Fibroblast of lung (primary cell): Measurements from ENCODE around the gene TTC27. TPM values are rescaled to one million over a fixed set of nuclear protein-coding genes. Genes with fewer than 3 reads are reported as not detected.
A peak's percentile ranks its signal among the peaks of the same experiment; 100 is the strongest.
"Not testable (repeated sequence)": the region's sequence is repeated elsewhere in the genome, so short reads cannot be mapped to it uniquely, and the experiment has no call there.

ENCODE experiments used
- DNase-seq, 2 donors: peaks; one replicate each; pipeline versions ENCODE4 v3.0.0 to v3.0.0-alpha.2; 2010; ENCODE audit warnings: low read depth in 2 of 2
- H2AFZ ChIP-seq: 2 replicates; pipeline ENCODE4 v1.5.1; 2012; ENCODE audit warnings: low read length, control low read depth, inconsistent platforms
- H3K27ac ChIP-seq: 2 replicates; pipeline ENCODE4 v1.5.1; 2011; ENCODE audit warnings: low read length, control low read depth; ENCODE audit not compliant: insufficient read depth
- H3K27me3 ChIP-seq: 2 replicates; pipeline ENCODE4 v1.5.1; 2011; ENCODE audit warnings: mild to moderate bottlenecking, low read length; ENCODE audit not compliant: control insufficient read depth, insufficient read depth
- H3K36me3 ChIP-seq: 2 replicates; pipeline ENCODE4 v1.5.1; 2011; ENCODE audit warnings: low read length; ENCODE audit not compliant: control insufficient read depth, insufficient read depth
- H3K4me1 ChIP-seq: 2 replicates; pipeline ENCODE4 v1.5.1; 2011; ENCODE audit warnings: low read length; ENCODE audit not compliant: control insufficient read depth, insufficient read depth; ENCODE audit errors: extremely low read depth
- H3K4me2 ChIP-seq: 2 replicates; pipeline ENCODE4 v1.5.1; 2011; ENCODE audit warnings: low read length, control low read depth; ENCODE audit not compliant: insufficient read depth; ENCODE audit errors: extremely low read depth
- H3K4me3 ChIP-seq, 4 experiments: fragments of 200-600 bp in 1 of 4; sonication (generic) in 1 of 4; replicated peaks in 1 of 4; 2 replicates each; pipeline ENCODE4 v1.5.1; 2011 to 2016; ENCODE audit warnings: low read length in 4 of 4, low read depth in 3 of 4, mild to moderate bottlenecking in 3 of 4, control low read depth in 2 of 4, inconsistent platforms in 1 of 4, mixed read lengths in 1 of 4; ENCODE audit not compliant: insufficient read depth in 1 of 4; ENCODE audit errors: control extremely low read depth in 1 of 4
- H3K79me2 ChIP-seq: 2 replicates; pipeline ENCODE4 v1.5.1; 2012; ENCODE audit warnings: mild to moderate bottlenecking, low read length, inconsistent platforms; ENCODE audit not compliant: control insufficient read depth, insufficient read depth
- H3K9ac ChIP-seq: 2 replicates; pipeline ENCODE4 v1.5.1; 2011; ENCODE audit warnings: mild to moderate bottlenecking, low read length, control low read depth; ENCODE audit not compliant: insufficient read depth
- H3K9me3 ChIP-seq: 2 replicates; pipeline ENCODE4 v1.5.1; 2012; ENCODE audit warnings: low read depth, low read length; ENCODE audit not compliant: control insufficient read depth, insufficient read depth
- H4K20me1 ChIP-seq: 2 replicates; pipeline ENCODE4 v1.5.1; 2011; ENCODE audit warnings: low read length; ENCODE audit not compliant: control insufficient read depth, insufficient read depth; ENCODE audit errors: extremely low read depth
- EZH2 ChIP-seq: IDR thresholded peaks from 2 replicates; pipeline ENCODE4 v1.5.1; 2012; ENCODE audit warnings: low read length, control low read depth, mild to moderate bottlenecking; ENCODE audit errors: missing control alignments
- polyA plus RNA-seq, 2 donors: library from polyadenylated mRNA; depleted of rRNA in 1 of 2; stranded (reverse) in 1 of 2; unstranded in 1 of 2; fragments of >200 nt; gene quantifications; 2 replicates each; pipeline ENCODE4 v1.2.1, GENCODE V29; 2011 to 2012; ENCODE audit warnings: missing spikeins in 1 of 2
- total RNA-seq: library from RNA; depleted of rRNA; stranded (reverse); fragments of >200 nt; gene quantifications from 2 replicates; pipeline ENCODE4 v1.2.1, GENCODE V29; 2014
- TF ChIP-seq, protein P1 (sequence below), 2 donors: IDR thresholded peaks in 1 of 2; conservative IDR thresholded peaks in 1 of 2; 1 replicate in 1 of 2; 2 replicates in 1 of 2; pipeline ENCODE4 v1.5.1; 2011 to 2012; ENCODE audit warnings: low read length in 2 of 2, control low read depth in 1 of 2, inconsistent platforms in 1 of 2, low read depth in 1 of 2, mild to moderate bottlenecking in 1 of 2

The TTC27 gene
- total and polyA plus RNA-seq, 2 donors (not counting 1 experiment from before 2014, with no cell fraction given) = 15.7 to 19.3 TPM

DNA sequence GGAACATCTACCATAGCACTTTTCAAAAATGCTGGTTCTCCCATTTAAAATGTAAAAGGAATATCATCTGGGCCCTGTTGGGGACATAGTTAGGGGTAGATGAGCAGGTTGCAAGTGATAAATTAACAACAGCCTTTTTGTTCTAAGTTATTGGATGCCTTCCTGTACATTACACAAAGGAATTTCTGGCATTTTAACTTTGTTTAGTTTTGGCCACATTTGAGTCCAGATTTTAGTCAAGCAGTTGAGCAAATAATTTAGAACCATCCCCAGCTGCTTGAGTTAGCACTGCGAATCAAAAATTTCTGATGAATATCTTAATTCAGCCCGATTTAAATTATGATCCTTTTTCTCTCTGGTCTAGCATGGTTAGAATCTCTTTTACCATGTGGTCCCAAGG is 124.4 kb downstream of the TTC27 start:
- no peak overlapping the region for H3K9ac ChIP-seq
- H3K79me2 ChIP-seq = no peaks in the 10 kb centered on the region
- H3K4me3 ChIP-seq = no peak overlapping the region
- no peak overlapping the region for H3K4me2 ChIP-seq
- DNase-seq = peak; percentile 24 to 78
- H2AFZ ChIP-seq = no peak overlapping the region
- H3K4me1 ChIP-seq = peaks cover 8% of the 10 kb centered on the region
- no peak overlapping the region for H3K27ac ChIP-seq
- H3K9me3 ChIP-seq = no peaks in the 10 kb centered on the region
- TF ChIP-seq, protein P1, sequence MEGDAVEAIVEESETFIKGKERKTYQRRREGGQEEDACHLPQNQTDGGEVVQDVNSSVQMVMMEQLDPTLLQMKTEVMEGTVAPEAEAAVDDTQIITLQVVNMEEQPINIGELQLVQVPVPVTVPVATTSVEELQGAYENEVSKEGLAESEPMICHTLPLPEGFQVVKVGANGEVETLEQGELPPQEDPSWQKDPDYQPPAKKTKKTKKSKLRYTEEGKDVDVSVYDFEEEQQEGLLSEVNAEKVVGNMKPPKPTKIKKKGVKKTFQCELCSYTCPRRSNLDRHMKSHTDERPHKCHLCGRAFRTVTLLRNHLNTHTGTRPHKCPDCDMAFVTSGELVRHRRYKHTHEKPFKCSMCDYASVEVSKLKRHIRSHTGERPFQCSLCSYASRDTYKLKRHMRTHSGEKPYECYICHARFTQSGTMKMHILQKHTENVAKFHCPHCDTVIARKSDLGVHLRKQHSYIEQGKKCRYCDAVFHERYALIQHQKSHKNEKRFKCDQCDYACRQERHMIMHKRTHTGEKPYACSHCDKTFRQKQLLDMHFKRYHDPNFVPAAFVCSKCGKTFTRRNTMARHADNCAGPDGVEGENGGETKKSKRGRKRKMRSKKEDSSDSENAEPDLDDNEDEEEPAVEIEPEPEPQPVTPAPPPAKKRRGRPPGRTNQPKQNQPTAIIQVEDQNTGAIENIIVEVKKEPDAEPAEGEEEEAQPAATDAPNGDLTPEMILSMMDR (conservative IDR thresholded peaks at IDR 0.05 in 1 of 2, IDR thresholded peaks at IDR 0.05 in 1 of 2; ENCODE audit: low read depth in 1 of 2, low read length in 2 of 2) = no peak
- no peak for TF ChIP-seq EZH2
- H3K36me3 ChIP-seq = no peaks in the 10 kb centered on the region
- H3K27me3 ChIP-seq = no peaks in the 10 kb centered on the region
- no peaks in the 10 kb centered on the region for H4K20me1 ChIP-seq

DNA sequence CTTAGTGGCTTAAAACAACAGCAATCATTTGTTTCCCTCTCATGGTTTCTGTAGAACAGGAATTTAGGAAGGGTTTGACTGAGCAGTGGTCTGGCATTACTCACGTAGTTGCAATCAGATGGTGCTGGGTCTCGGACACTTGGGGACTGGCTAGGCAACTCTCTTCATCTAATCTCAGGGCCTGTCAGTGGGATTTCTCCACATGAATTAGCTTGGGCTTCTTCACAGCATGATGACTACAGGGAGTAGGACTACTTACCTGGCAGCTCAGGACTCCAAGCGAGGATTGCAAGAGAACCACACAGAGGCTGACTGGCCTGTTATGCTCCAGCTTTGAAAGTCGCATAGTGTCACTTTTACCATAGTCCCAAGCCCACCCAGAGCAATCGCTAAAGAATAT is 125.1 kb downstream of the TTC27 start:
- Histone ChIP-seq H3K27ac (no peak overlapping the region), H3K36me3 (no peaks in the 10 kb centered on the region), H3K9ac (no peak overlapping the region), H3K4me2 (peak overlapping the region; percentile 48), H3K4me3 (no peak overlapping the region), H3K79me2 (no peaks in the 10 kb centered on the region), H3K27me3 (no peaks in the 10 kb centered on the region), H4K20me1 (no peaks in the 10 kb centered on the region), H2AFZ (no peak overlapping the region), H3K9me3 (no peaks in the 10 kb centered on the region), H3K4me1 (peaks cover 9% of the 10 kb centered on the region)
- peak in 1 of 2 donors; percentile 57 for DNase-seq
- TF ChIP-seq, protein P1 (conservative IDR thresholded peaks at IDR 0.05 in 1 of 2, IDR thresholded peaks at IDR 0.05 in 1 of 2; ENCODE audit: low read depth in 1 of 2, low read length in 2 of 2) = no peak
- TF ChIP-seq EZH2 = no peak

DNA sequence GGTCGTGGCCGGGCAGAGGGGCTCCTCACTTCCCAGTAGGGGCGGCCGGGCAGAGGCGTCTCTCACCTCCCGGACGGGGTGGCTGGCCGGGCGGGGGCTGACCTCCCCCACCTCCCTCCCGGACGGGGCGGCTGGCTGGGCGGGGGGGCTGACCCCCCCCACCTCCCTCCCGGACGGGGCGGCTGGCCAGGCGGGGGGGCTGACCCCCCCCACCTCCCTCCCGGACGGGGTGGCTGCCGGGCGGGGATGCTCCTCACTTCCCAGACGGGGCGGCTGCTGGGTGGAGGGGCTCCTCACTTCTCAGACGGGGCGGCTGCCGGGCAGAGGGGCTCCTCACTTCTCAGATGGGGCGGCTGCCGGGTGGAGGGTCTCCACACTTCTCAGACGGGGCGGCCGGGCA is 126.8 kb downstream of the TTC27 start:
- not testable (repeated sequence) for H3K9me3 ChIP-seq, DNase-seq, H3K36me3 ChIP-seq, H3K27me3 ChIP-seq, H3K27ac ChIP-seq, H2AFZ ChIP-seq, H3K9ac ChIP-seq, H3K79me2 ChIP-seq, H4K20me1 ChIP-seq, H3K4me1 ChIP-seq, H3K4me2 ChIP-seq, H3K4me3 ChIP-seq
